A673 (cell line): ENCODE data around the gene MICALL2. TPM values are rescaled to one million over a fixed set of nuclear protein-coding genes. Genes with fewer than 3 reads are reported as not detected.

Source experiments
- BruUV-seq: library from RNA; stranded (reverse); fragments of 400-500 nt; replicated peaks from 2 replicates; lab custom pipeline; 2021; lab: Mats Ljungman, UMichigan
- CTCF ChIA-PET: fragments of 300-600 bp; sonication (Branson Sonifier 250); formaldehyde crosslinking; loops from one replicate; lab custom pipeline; 2022; ENCODE audit warnings: antibody characterized with exemption; lab: Charles Lee
- POLR2A ChIA-PET: fragments of 300-600 bp; sonication (Branson Sonifier 250); formaldehyde crosslinking; loops from one replicate; lab custom pipeline; 2022; ENCODE audit warnings: antibody characterized with exemption; ENCODE audit not compliant: low non-redundant PET; lab: Charles Lee
- DNase-seq: peaks from one replicate; pipeline ENCODE4 v3.0.0-alpha.2; 2015; ENCODE audit warnings: low spot score
- H3K27ac ChIP-seq: fragments of 200-600 bp; sonication (generic); 2 replicates; pipeline ENCODE4 v1.5.1; 2016; ENCODE audit warnings: mixed run types, low read depth, mild to moderate bottlenecking, mixed read lengths, antibody characterized with exemption, low read length; ENCODE audit not compliant: poor library complexity, severe bottlenecking
- H3K27me3 ChIP-seq: fragments of 200-600 bp; sonication (generic); replicated peaks from 2 replicates; pipeline ENCODE4 v1.6.1; 2017; ENCODE audit warnings: mixed run types, low read depth, mild to moderate bottlenecking, mixed read lengths, antibody characterized with exemption, low read length; ENCODE audit not compliant: insufficient read depth, poor library complexity
- H3K36me3 ChIP-seq: fragments of 200-600 bp; sonication (generic); 2 replicates; pipeline ENCODE4 v1.6.1; 2016; ENCODE audit warnings: mixed run types, mild to moderate bottlenecking, mixed read lengths, antibody characterized with exemption, low read length; ENCODE audit not compliant: insufficient read depth, poor library complexity, severe bottlenecking
- H3K4me1 ChIP-seq: fragments of 200-600 bp; sonication (generic); 2 replicates; pipeline ENCODE4 v1.6.1; 2017; ENCODE audit warnings: mixed run types, mild to moderate bottlenecking, mixed read lengths, antibody characterized with exemption, low read length; ENCODE audit not compliant: insufficient read depth, poor library complexity, severe bottlenecking
- H3K4me3 ChIP-seq: fragments of 200-600 bp; sonication (generic); 2 replicates; pipeline ENCODE4 v1.5.1; 2016; ENCODE audit warnings: low read depth, mixed run types, mild to moderate bottlenecking, mixed read lengths, low read length; ENCODE audit not compliant: poor library complexity, severe bottlenecking
- H3K9me3 ChIP-seq: fragments of 200-600 bp; sonication (generic); 2 replicates; pipeline ENCODE4 v1.6.1; 2016; ENCODE audit warnings: mixed run types, low read depth, mild to moderate bottlenecking, mixed read lengths, antibody characterized with exemption, low read length; ENCODE audit not compliant: poor library complexity, severe bottlenecking
- EZH2 ChIP-seq: fragments of 200-600 bp; sonication (generic); IDR thresholded peaks from 2 replicates; pipeline ENCODE4 v1.6.1; 2017; ENCODE audit warnings: borderline replicate concordance, low read depth, mild to moderate bottlenecking, mixed read lengths, antibody characterized with exemption, low read length; ENCODE audit not compliant: poor library complexity, severe bottlenecking
- intact Hi-C: fragments of 100-400 bp; cut with micrococcal nuclease; formaldehyde crosslinking; loops from one replicate; pipeline ENCODE4 v1.10.0; 2022; ENCODE audit not compliant: unreplicated experiment
- total RNA-seq: library from RNA; stranded (reverse); gene quantifications from 2 replicates; pipeline ENCODE4 v1.2.3, GENCODE V29; 2021
- TF ChIP-seq, protein P1 (sequence below): fragments of 300-800, 200-600 bp; sonication (generic); conservative IDR thresholded peaks from 2 replicates; pipeline ENCODE4 v1.5.1; 2017; ENCODE audit warnings: low read depth, mild to moderate bottlenecking, antibody characterized with exemption, low read length, moderate library complexity, mixed read lengths

MICALL2 gene
- total RNA-seq, 1 experiment from 2014 or later, result 10.1 TPM

DNA sequence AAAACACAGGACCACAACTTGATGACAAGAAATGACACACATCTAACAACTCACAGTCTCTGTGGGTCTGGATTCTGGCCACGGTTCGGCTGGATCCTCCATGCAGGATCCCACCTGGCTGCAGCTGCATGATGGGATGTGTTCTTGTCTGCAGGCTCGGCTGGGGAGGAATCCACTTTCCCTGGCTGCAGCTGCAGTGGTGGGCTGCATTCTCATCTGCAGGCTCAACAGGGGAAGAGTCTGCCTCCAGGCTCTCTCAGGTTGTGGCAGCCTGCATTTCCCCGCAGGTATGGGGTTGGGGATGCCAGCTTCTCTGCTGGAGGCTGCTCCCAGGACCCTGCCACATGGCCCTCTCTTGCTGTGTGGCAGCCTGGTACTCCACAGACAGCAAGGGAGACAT is 64.9 kb downstream of the MICALL2 start:
- no TSS peak for BruUV-seq
- Histone ChIP-seq H3K27ac (no peak overlapping the region), H3K27me3 (no peaks in the 10 kb centered on the region), H3K4me3 (no peak overlapping the region), H3K4me1 (peaks cover 18% of the 10 kb centered on the region), H3K9me3 (peaks cover 10% of the 10 kb centered on the region), H3K36me3 (no peaks in the 10 kb centered on the region)
- intact Hi-C loops, result no loop called here
- CTCF ChIA-PET, result no interaction called here
- TF ChIP-seq, protein P1, sequence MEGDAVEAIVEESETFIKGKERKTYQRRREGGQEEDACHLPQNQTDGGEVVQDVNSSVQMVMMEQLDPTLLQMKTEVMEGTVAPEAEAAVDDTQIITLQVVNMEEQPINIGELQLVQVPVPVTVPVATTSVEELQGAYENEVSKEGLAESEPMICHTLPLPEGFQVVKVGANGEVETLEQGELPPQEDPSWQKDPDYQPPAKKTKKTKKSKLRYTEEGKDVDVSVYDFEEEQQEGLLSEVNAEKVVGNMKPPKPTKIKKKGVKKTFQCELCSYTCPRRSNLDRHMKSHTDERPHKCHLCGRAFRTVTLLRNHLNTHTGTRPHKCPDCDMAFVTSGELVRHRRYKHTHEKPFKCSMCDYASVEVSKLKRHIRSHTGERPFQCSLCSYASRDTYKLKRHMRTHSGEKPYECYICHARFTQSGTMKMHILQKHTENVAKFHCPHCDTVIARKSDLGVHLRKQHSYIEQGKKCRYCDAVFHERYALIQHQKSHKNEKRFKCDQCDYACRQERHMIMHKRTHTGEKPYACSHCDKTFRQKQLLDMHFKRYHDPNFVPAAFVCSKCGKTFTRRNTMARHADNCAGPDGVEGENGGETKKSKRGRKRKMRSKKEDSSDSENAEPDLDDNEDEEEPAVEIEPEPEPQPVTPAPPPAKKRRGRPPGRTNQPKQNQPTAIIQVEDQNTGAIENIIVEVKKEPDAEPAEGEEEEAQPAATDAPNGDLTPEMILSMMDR, result no peak
- TF ChIP-seq EZH2, result no peak
- POLR2A ChIA-PET, result no interaction called here
- DNase-seq, result no peak

DNA sequence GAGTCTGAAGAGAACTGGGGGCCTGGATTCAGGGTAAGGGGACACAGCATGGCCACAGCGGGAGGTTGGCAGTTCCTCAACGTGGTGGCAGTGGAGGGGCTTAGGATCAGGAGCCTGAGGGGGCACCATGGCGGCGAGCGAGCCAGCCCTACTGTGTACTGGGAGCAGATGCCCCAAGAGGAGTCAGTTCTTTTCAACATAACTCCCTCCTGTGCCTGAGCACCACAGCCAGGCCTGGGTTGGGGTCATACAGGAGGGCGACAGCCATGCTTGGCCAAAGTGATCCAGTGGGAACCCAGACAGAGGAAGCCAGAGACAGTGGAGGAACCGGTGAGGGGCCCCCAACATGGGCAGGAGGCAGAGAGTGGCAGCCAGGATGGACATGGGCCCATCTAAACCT is 65.8 kb downstream of the MICALL2 start:
- H3K36me3 ChIP-seq, result no peaks in the 10 kb centered on the region
- peaks cover 26% of the 10 kb centered on the region for H3K4me1 ChIP-seq
- no peak for DNase-seq
- no peak for TF ChIP-seq EZH2
- TF ChIP-seq, protein P1, result no peak
- no peak overlapping the region for H3K27ac ChIP-seq
- CTCF ChIA-PET, result no interaction called here
- no peak overlapping the region for H3K4me3 ChIP-seq
- intact Hi-C loops, result no loop called here
- POLR2A ChIA-PET, result no interaction called here
- BruUV-seq, result no TSS peak
- no peaks in the 10 kb centered on the region for H3K27me3 ChIP-seq
- H3K9me3 ChIP-seq, result peaks cover 10% of the 10 kb centered on the region

DNA sequence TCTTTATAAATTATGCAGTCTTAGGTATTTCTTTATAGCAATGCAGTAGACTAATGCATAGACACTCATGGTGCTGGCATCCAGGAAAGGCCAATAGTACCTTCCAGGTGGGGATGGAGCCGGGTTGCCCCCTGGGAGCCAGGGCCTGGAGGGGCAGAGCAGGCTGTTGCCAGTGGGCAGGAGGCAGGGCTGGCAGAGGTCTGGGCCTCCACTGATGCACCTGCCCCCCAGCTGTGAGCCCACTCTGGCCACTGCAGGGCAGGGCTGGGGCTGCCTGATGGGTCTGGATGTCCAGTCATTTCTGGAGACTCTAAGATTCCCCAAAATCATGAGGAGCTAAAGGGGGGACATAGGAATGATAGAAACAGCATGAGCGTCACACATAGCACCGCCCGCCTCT is 66.7 kb downstream of the MICALL2 start:
- TF ChIP-seq, protein P1, result no peak
- no peak for TF ChIP-seq EZH2
- H3K9me3 ChIP-seq, result peaks cover 10% of the 10 kb centered on the region
- no peak for DNase-seq
- BruUV-seq, result no TSS peak
- H3K4me1 ChIP-seq, result peaks cover 26% of the 10 kb centered on the region
- H3K4me3 ChIP-seq, result no peak overlapping the region
- POLR2A ChIA-PET, result no interaction called here
- no peak overlapping the region for H3K27ac ChIP-seq
- intact Hi-C loops, result no loop called here
- H3K27me3 ChIP-seq, result no peaks in the 10 kb centered on the region
- H3K36me3 ChIP-seq, result no peaks in the 10 kb centered on the region
- CTCF ChIA-PET, result no interaction called here
